ENCODE measurements around the gene EPB41L2. TPM values are rescaled to one million over a fixed set of nuclear protein-coding genes. Genes with fewer than 3 reads are reported as not detected.
"Not testable (repeated sequence)": the region's sequence is repeated elsewhere in the genome, so short reads cannot be mapped to it uniquely, and the experiment has no call there.

EPB41L2 gene
- total RNA-seq (2014; rRNA removed; shearing (Covaris generic)): 17.5 and 18.3 TPM in 2 replicates

DNA sequence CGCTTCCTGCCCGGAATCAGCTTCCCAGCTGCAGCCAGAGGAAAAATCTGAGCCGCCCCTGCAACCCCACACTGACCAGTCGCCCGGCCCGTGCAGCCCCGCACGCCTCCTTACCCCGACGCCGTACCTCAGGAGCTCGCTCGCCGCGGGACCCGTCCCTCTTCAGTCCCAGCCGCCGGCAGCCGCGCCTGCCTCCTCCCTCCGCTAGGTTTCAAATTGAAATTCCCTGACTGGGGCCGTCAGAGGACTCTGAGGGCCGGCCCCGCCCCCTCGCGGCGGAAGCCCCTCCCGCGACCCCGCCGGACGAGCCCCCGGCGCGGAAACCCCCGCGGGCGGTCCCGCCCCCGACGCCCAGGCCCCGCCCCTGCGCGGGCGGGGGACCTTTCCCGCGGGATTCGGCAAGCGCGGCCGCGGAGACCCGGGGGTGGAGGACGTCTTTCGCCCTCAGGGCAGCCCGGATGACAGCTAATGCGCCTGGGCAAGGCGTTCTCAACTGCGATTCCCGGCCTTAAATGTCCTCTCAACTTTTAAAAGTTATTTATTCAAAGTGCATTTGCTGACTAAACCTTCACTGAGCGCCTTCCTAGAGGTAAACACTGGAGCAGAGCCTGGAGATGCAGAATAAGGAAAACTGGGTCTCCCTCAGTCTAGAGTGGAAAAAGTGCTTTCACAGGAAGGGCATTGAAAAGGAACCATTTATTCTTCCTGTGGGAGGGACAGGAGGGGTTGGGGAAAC, at the start of gene EPB41L2:
Gene EPB41L2 (minus strand): TSS at position 218 of the 736 bp plus-strand sequence. CDS start 106,760 bp downstream, outside the sequence.
- DNase-seq (ENCODE audit: low spot score): peak; percentile 70

DNA sequence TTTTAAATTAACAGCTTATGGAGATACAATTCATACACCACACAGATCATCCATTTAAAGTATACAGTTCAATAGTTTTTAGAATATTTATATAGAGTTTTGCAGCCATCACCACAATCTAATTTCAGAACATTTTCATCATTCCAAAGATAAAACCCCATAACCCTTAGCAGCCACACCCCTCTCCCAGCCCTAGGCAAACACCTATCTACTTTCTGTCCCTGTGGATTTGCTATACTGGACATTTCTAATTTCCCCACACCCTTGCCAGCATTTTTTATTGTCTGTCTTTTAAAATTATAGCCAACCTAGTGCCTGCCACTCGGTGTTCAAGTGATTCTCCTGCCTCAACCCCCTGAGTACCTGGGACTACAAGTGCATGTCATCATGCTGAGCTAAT, 49.2 kb upstream of the EPB41L2 start:
- DNase-seq (ENCODE audit: low spot score): no peak

DNA sequence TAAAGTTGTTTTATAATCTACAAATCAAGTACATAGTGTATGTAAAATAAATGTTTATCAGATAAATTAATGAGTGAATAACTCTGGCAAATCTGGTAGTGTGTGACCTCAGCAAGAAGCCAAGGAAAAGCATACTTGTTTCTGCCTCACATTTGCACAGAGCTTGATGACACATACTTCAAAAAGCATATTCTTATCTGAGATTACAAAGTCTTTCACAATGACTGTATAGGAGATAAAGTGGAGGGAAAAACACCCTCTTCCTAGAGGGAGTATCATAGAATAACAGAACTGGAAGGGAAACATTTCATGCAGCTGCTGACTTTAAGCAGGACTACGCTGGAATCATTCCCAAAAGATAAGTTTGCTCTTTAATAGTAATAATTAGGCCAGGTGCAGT, 44.1 kb upstream of the EPB41L2 start:
- peak; percentile 89 for DNase-seq (ENCODE audit: low spot score)

DNA sequence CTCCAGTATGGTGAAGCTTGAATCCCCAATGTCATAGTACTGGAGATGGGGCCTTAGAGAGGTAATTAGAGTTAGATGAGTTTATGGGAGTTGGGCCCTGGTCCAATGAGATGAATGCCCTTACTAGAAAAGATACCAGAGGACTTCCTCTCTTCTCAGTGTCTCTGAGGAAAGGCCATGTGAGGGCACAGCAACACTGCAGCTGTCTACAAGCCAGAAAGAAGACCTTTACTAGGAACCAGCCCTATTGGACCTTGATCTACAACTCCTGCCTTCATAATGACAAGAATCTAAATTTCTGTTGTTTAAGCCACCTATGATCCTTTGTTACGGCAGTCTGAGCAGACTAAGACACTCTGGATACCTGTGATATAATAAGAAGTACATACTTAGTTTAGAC, 40.9 kb upstream of the EPB41L2 start:
- DNase-seq (ENCODE audit: low spot score): no peak

DNA sequence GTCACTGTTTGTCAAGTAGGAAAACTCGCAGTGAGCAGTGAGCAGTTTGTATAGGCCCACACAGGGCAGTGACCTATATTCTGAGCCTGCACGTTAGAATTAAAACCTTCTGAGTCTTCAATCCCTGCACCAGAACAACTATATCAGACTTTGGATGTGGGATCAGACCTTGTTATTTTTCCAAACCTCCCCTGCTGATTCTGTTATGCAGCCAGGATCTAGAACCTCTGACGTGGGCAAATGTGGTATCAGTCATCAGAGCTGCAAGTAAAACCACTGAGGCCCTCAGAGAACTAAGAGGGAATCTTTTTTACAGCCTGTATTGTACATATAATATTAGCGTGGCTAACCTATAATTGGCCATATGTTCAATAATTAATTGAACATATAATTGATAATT, 40.3 kb upstream of the EPB41L2 start:
- no peak for DNase-seq (ENCODE audit: low spot score)

DNA sequence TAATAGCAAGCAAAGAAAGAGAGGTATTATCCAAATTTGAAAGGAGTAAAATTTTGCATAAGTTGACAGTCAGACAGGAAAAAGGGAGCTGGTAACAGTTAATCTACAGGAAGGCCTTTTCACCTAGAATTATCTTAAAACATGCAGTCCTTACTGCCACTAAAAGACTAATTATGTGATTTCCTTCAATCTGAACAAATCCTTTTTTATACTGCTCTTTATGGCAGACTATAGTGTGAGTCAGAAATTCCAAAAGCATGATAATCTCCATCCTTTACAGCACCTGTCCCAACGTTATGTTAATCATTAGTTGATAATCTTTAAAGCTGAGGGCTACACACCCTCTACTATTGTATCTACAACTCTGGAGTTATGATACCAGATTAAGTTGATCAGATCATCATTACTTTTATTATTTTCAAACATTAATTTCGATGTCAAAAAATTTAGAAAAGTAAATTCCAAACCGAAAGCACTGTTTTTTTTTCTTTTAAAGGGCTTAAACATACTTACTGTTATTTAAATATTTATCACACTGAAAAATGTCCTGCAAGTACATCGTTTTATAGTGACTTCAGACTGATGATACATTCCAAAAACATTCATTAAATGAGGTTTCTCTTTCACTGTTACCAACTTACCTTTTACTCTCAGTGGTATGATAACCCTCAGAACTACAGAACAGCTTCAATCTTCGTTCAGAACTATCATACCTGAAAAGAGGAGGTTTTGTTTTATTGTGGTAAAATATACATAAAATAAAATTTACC, 39.1 kb upstream of the EPB41L2 start:
- peak; percentile 69 for DNase-seq (ENCODE audit: low spot score)

DNA sequence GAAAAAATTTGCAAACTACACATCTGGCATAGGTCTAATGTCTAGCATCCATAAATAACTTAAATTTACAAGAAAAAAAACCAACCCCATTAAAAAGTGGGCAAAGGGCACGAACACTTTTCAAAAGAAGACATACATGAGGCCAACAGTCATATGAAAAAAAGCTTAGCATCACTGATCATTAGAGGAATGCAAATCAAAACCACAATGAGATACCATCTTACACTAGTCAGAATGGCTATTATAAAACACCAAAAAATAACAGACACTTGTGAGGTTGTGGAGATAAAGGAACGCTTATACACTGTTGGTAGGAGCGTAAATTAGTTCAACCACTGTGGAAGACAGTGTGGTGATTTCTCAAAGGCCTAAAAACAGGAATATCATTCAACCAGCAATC, 33.7 kb upstream of the EPB41L2 start:
- no peak for DNase-seq (ENCODE audit: low spot score)

DNA sequence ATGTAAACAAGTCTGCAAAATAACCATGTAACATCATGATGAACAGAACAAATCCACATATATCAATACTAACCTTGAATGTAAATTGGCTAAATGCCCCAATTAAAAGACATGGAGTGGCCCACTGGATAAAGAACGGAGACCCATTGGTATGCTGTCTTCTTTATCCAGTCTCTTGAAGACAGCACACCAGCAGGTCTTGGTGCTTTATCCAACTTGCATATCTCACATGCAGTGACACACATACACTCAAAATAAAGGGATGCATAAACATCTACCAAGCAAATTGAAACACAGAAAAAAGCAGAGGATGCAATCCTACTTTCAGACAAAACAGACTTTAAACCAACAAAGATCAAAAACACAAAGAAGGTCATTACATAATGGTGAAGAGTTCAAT, 30.3 kb upstream of the EPB41L2 start:
- DNase-seq (ENCODE audit: low spot score): no peak

DNA sequence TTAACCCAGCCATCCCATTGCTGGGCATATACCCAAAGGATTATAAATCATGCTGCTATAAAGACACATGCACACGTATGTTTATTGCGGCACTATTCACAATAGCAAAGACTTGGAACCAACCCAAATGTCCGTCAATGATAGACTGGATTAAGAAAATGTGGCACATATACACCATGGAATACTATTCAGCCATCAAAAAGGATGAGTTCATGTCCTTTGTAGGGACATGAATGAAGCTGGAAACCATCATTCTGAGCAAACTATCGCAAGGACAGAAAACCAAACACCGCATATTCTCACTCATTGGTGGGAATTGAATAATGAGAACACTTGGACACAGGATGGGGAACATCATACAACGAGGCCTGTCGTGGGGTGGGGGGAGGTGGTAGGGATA, 28.9 kb upstream of the EPB41L2 start:
- not testable (repeated sequence) for DNase-seq (ENCODE audit: low spot score)

DNA sequence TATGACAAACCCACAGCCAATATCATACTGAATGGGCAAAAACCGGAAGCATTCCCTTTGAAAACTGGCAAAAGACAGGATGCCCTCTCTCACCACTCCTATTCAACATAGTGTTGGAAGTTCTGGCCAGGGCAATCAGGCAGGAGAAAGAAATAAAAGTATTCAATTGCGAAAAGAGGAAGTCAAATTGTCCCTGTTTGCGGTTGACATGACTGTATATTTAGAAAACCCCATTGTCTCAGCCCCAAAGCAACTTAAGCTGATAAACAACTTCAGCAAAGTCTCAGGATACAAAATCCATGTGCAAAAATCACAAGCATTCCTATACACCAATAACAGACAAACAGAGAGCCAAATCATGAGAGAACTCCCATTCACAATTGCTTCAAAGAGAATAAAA, 27.3 kb upstream of the EPB41L2 start:
- DNase-seq (ENCODE audit: low spot score): not testable (repeated sequence)

DNA sequence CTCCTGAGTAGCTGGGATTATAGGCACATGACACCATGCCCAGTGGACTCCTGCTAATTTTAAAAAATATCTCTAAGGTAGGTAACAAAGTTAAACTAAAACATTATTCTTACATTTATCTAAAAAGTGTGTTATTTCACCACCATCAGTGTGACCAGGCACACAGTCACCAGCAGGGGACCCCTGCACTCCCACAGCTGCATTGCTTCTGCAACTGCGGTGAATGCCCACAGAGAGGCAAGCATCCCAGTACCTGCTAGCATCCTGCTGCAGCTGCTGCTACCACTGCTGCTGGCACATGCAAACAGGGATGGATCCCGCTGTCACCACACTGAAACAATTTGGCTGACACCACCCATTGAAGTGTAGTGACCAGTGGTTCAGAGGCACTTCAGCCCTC, 21.9 kb upstream of the EPB41L2 start:
- no peak for DNase-seq (ENCODE audit: low spot score)

DNA sequence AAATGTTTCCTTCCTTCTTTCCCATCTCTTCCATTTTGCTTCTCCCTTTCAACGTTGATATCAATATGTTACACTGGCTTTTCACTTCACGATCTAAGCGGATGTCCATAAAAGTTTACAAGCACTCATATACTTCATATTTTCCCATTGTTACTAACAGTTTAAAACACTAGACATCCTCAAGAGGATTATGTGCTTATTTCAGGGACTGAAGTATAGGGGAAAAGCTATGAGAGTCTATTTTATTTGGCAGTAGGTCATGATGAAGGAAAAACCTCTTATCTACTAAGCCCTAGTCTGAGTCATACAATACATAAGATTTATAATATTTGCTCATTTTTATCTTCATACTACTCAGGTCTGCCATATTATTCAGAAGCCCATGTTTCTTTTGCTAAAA, 20.6 kb upstream of the EPB41L2 start:
- peak; percentile 44 for DNase-seq (ENCODE audit: low spot score)

DNA sequence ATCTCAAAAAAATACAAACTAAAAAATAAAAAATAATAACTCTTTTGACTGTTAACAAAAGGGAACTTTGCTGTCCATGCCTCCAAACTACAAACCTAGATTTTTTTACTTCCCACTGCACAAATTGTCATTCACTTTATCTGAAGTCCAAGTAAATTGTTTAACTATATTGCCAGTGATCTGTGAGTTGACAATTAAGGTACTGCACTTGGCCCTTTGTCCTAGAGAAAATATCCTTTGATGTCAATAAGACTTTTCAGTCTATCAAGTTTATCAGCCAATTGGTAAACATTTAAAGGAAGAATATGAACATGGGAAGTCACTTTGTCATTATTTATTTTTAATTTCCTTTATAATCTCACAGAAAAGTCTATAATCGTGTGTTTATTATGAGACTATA, 19.3 kb upstream of the EPB41L2 start:
- no peak for DNase-seq (ENCODE audit: low spot score)

DNA sequence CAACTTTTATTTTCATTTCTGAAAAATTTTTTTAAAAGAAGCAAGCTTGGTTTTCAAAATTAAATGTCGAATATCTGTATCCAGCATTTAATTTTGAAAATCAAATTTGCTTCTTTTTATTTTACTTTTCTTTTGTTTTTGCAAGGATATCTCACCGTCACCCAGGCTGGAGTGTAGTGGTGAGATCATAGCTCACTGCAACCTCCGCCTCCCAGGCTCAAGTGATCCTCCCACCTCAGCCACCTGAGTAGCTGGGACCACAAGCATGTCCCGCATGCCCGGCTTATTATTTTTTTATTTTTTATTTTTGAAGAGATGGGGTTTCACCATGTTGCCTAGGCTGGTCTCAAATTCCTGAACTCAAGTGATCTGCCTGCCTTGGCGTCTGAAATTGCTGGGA, 17.0 kb upstream of the EPB41L2 start:
- no peak for DNase-seq (ENCODE audit: low spot score)

DNA sequence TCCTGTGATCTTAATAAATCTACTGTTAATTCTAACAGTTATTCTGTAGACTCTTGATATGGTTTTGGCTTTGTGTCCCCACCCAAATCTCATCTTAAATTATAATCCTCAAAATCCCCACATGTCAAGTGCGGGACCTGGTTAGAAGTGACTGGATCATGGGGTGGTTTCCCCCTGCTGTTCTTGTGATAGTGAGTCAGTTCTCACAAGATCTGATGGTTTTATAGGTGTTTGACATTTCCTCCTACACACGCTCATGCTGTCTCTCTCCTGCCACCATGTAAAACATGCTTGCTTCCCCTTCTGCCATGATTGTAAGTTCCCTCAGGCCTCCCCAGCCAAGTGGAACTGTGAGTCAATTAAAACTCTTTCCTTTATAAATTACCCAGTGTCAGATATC, 10.5 kb upstream of the EPB41L2 start:
- peak; percentile 36 for DNase-seq (ENCODE audit: low spot score)

DNA sequence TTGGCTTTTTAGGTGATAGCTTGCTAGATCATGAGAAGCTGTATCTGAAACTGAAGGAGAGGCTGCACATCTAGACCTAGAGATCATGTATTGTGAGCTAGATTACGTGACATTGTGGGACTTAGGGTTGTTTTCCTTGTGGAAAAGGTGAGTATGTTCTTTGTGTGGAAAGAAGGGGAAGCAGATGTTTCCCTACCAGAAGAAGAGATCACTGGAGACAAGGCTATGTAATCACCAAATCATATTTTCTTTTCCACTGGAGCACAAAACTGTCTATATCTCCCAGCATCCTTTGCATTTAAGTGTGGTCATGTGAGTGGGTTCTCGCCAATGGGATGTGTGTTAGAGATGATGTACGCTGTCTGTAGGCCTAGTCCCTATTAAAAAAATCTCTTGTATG, 7.0 kb upstream of the EPB41L2 start:
- no peak for DNase-seq (ENCODE audit: low spot score)

DNA sequence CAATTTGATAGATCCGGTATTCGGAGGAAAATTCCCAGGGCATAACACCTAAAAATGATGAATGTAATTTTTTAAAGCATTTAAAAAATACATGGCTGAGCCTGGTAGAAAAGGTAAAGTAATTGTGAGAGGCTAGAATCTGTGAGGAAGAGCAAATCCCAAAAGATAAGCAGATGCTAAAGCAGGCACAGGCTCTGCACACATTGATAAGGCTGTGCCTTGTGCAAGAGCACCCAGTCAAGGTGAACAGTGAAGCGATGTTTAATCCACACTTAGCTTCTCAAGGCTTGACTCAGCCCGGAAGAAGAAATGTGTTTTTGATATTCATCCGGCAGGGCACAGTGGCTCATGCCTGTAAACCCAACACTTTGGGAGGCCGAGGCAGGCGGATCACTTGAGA, 5.1 kb upstream of the EPB41L2 start:
- DNase-seq (ENCODE audit: low spot score): no peak

DNA sequence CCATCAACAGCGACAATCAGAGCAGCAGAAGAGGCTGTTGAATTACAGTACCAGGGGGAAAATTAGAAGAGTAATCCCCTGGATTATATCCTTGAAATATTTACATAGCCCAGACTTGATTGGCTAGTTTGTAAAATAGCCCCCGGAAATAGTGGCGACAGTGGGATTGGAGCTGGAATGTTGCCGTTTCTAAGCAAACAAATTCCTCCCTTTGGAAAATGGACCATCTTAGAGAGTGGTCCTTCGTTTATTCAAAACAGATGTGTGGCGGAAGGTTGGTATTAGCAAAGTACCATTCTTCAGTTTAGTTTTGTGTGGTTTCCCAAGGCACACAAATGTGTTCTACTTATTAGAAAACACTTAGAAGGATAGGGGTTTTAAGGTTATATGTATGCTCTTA, 4.5 kb upstream of the EPB41L2 start:
- no peak for DNase-seq (ENCODE audit: low spot score)

DNA sequence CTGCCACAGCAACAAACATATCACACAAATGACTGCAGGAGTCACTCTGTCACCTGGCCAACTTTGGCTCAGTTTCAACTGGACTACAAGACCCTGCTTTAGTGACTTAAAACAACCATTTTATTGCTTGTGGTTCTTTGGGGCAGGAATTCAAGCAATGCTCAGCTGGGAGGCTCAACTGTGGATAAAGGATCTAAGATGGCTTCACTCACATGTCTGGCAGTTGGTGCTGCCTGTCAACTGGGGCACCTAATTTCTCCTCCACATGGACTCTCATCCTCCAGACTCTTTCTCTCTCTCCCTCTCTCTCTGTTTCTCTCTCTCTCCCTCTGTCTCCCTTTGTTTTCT, 2.8 kb upstream of the EPB41L2 start:
- DNase-seq (ENCODE audit: low spot score): no peak

DNA sequence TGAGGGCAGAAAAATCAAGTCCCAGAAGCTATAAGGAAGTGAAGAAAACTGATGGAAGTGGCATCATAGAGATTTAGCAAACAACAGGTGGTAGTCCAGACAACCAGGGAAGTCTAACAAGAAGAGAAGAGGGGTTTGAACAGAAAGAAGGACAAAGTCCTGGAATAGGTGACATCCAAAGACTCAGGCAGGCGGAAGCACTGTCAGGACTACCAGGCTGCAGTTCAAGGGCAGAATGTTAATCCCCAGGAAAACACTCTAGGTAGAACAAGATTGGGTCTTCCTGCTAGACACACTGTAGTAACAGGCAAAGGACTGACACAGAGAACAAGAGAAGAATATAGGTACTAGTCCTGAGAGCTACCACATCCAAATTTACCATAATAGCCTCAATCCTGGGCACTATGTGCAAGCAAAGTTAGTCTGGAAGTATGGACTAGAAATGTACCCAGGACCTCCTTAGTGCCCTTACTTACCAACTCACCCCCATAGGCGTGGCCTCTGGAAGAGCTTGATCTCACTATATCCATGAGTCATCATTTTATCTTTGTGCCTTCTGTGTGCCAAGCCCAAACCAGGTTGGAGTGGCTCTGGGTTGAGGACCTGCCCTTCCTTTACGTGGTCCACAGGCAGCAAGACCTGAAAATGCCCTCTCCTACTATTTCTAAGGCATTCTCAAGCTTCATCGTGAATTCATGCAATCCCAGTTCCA, 2.2 kb upstream of the EPB41L2 start:
- no peak for DNase-seq (ENCODE audit: low spot score)

DNA sequence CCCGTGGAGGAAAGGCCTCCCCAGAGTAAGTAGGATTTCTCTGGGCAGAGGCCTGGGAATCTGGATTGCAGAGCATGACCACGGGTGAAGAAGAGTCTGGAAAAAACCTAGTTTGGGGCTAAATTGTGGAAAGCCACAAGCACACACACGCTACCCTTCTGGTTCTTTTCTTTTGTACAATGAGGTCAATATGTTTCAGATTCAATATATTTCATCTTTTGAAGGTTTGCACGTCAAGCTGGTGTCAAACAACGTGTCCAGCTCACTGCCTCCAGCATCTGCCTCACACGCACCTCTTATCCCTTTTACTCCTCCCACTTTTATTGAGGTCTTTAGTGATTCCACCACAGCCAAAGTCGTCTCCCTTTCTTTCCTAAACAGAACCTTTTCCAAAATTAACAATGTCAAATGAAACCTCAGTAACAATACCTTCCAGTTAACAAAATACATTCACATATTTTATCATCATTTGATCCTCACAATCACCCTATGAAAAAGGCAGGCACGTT, 773 bp upstream of the EPB41L2 start:
- no peak for DNase-seq (ENCODE audit: low spot score)

DNA sequence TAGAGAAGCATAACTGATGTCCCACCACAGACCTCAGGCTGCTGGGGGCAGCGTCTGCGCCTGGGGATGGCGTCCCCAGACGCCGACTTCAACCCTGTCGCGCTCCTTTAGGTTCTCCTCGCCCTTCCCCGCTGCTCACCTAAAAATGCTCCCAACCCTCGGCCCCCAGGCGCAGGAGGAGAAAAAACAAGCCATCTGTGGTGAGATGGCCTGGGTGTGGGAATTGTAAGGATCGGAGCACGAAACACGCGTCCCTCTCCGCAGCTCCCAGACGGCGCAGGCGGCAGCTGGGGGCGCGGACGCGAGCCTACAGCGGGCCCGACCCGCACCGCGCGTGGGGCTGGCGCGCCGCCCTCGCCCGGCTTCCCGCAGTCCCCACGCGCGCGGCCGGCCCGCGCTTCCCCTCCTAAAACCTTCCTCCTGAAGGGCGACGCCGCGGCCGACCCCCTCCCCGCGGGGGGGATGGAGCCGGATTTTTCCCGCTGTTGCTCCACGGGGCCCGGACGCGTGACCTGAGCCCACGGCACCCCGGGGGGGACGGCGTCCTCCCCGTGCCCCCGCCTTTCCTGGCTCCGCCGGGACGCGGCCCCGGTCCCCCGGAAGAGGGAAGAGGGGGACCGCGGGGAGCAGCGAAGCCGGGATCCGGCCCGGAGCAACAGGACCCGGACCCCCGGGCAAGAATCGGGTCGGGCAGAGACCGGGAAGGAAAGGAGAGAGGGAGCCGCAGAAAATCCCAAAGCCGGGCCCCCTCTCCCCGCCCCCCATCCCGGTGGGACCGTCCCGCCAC, 611 bp downstream of the EPB41L2 start:
- DNase-seq (ENCODE audit: low spot score): no peak
